Ishikawa (cell line): ENCODE results near the gene EYS.

ENCODE experiments used
- CEBPB ChIP-seq: IDR thresholded peaks from 2 replicates; pipeline ENCODE4 v1.6.1; 2012
- CREB1 ChIP-seq: IDR thresholded peaks from 2 replicates; pipeline ENCODE4 v1.6.1; 2012; ENCODE audit warnings: low read depth
- EGR1 ChIP-seq: IDR thresholded peaks from 2 replicates; pipeline ENCODE4 v1.6.1; 2012
- EP300 ChIP-seq: IDR thresholded peaks from 2 replicates; pipeline ENCODE4 v1.6.1; 2012; ENCODE audit warnings: borderline replicate concordance
- FOXM1 ChIP-seq: IDR thresholded peaks from 2 replicates; pipeline ENCODE4 v1.6.1; 2012; ENCODE audit warnings: low read depth, borderline replicate concordance
- MAX ChIP-seq: IDR thresholded peaks from 2 replicates; pipeline ENCODE4 v1.6.1; 2012
- NFIC ChIP-seq: IDR thresholded peaks from 2 replicates; pipeline ENCODE4 v1.6.1; 2012
- RAD21 ChIP-seq: IDR thresholded peaks from 2 replicates; pipeline ENCODE4 v1.6.1; 2012; ENCODE audit warnings: low read depth
- REST ChIP-seq: IDR thresholded peaks from 2 replicates; pipeline ENCODE4 v1.6.1; 2012; ENCODE audit warnings: low read depth, mild to moderate bottlenecking
- TAF1 ChIP-seq: IDR thresholded peaks from 2 replicates; pipeline ENCODE4 v1.6.1; 2012; ENCODE audit warnings: low read depth, mild to moderate bottlenecking
- TCF12 ChIP-seq: IDR thresholded peaks from 2 replicates; pipeline ENCODE4 v1.6.1; 2012; ENCODE audit warnings: low read depth
- TEAD4 ChIP-seq: IDR thresholded peaks from 2 replicates; pipeline ENCODE4 v1.6.1; 2012
- USF1 ChIP-seq: IDR thresholded peaks from 2 replicates; pipeline ENCODE4 v1.6.1; 2012
- YY1 ChIP-seq: IDR thresholded peaks from 2 replicates; pipeline ENCODE4 v1.6.1; 2012; ENCODE audit warnings: low read depth
- ZBTB7A ChIP-seq: IDR thresholded peaks from 2 replicates; pipeline ENCODE4 v1.6.1; 2012; ENCODE audit warnings: low read depth

EYS gene

GRCh38 chr6:65000815-65001214 is 706.2 kb downstream of the EYS start:
- TF ChIP-seq RAD21 (no peak), YY1 (no peak), EGR1 (no peak), NFIC (no peak), REST (no peak), TAF1 (no peak), EP300 (no peak), CREB1 (no peak), TCF12 (no peak), MAX (no peak), USF1 (no peak), ZBTB7A (no peak), FOXM1 (no peak), TEAD4 (no peak), CEBPB (no peak)

GRCh38 chr6:64998204-64998603 is 708.8 kb downstream of the EYS start:
- no peak for TF ChIP-seq YY1
- no peak for TF ChIP-seq USF1
- no peak for TF ChIP-seq CEBPB
- no peak for TF ChIP-seq EGR1
- no peak for TF ChIP-seq ZBTB7A
- TF ChIP-seq RAD21, result no peak

- no peak for TF ChIP-seq MAX
- no peak for TF ChIP-seq CEBPB
- no peak for TF ChIP-seq CREB1
- no peak for TF ChIP-seq EGR1
- no peak for TF ChIP-seq REST
- no peak for TF ChIP-seq TAF1
- no peak for TF ChIP-seq YY1
These were observed 710.7 kb downstream of the EYS start for GRCh38 chr6:64996301-64996700.

GRCh38 chr6:64990652-64991304 is 716.2 kb downstream of the EYS start:
- no peak for TF ChIP-seq CEBPB
- TF ChIP-seq TEAD4, result no peak
- TF ChIP-seq USF1, result no peak
- no peak for TF ChIP-seq FOXM1
- no peak for TF ChIP-seq REST
- TF ChIP-seq CREB1, result no peak
- TF ChIP-seq TCF12, result no peak
- no peak for TF ChIP-seq YY1
- TF ChIP-seq TAF1, result no peak
- no peak for TF ChIP-seq EP300
- TF ChIP-seq EGR1, result no peak
- TF ChIP-seq MAX, result no peak

- TF ChIP-seq TEAD4 (0 out of 2 replicates have a peak, but pooled peaks have one; percentile 16), ZBTB7A (no peak)
These were observed 718.9 kb downstream of the EYS start for GRCh38 chr6:64988148-64988547.
